Measurements from ENCODE around the gene PTGFRN. TPM values are rescaled to one million over a fixed set of nuclear protein-coding genes. Genes with fewer than 3 reads are reported as not detected.

PTGFRN gene
- total and polyA plus RNA-seq, 2 of the 8 experiments (the other 6 are each of a cell fraction or from before 2014, with no cell fraction given): 13.0 to 32.6 TPM

- no peak overlapping the region for H4K5ac ChIP-seq (ENCODE audit: insufficient read length, low read depth, low read length)
- peaks cover 0 to 4% (median 0%) of the 10 kb centered on the region in 4 experiments; a peak in 1 of 8 replicates for H3K36me3 ChIP-seq (ENCODE audit: control insufficient read depth in 2 of 4, insufficient read depth in 4 of 4, low read length in 3 of 4)
- CTCF ChIA-PET (ENCODE audit: partially characterized antibody): interaction anchor here (0.9 to 1.3 kb wide), 2 partner anchors 18 to 257 kb away, joined by 3 to 6 read pairs; no protein-coding TSS in a partner anchor
- no peak for TF ChIP-seq JUN (IDR thresholded peaks at IDR 0.05; ENCODE audit: low read depth, low read length)
- TF ChIP-seq CREB1 (IDR thresholded peaks at IDR 0.05): no peak
- no peak for TF ChIP-seq SAP30 (IDR thresholded peaks at IDR 0.05; ENCODE audit: insufficient read depth, insufficient replicate concordance, low read length)
- no peak for TF ChIP-seq HDAC6 (IDR thresholded peaks at IDR 0.05; ENCODE audit: low read depth, low read length)
- no peak for TF ChIP-seq TAF7 (optimal IDR thresholded peaks at IDR 0.05; ENCODE audit: borderline replicate concordance, low read depth, low read length)
- no peak for TF ChIP-seq ASH2L (IDR thresholded peaks at IDR 0.05; ENCODE audit: low read length)
Measured at GRCh38 chr1:117022114-117022513, 112.4 kb downstream of the PTGFRN start.

More at GRCh38 chr1:117022114-117022513, 112.4 kb downstream of the PTGFRN start:
- no peak overlapping the region for H3K23ac ChIP-seq (ENCODE audit: insufficient read length)
- no peak overlapping the region for H3K4me2 ChIP-seq (ENCODE audit: insufficient read depth in 1 of 2, low read depth in 2 of 2, low read length in 2 of 2)
- H3K4me1 ChIP-seq (replicated peaks in 1 of 4; ENCODE audit: control insufficient read depth in 3 of 4, insufficient read depth in 4 of 4, low read length in 3 of 4): no peaks in the 10 kb centered on the region
- no peak overlapping the region for H2BK15ac ChIP-seq (ENCODE audit: low read length)
- H3K18ac ChIP-seq (ENCODE audit: extremely low read depth, low read length): no peak overlapping the region
- no peaks in the 10 kb centered on the region for H3K23me2 ChIP-seq (ENCODE audit: low read depth, low read length)
- no peak overlapping the region for H3K56ac ChIP-seq (replicated peaks; ENCODE audit: insufficient read length, low read depth, low read length)
- DNase-seq (ENCODE audit: low read depth in 1 of 2, low spot score in 2 of 2) (no peak), FAIRE-seq (no peak)
- H3K9me3 ChIP-seq (ENCODE audit: insufficient read depth in 2 of 2, low read depth in 1 of 2, low read length in 1 of 2): no peaks in the 10 kb centered on the region
- H4K20me1 ChIP-seq (replicated peaks in 1 of 2; ENCODE audit: control insufficient read depth in 1 of 2, insufficient read depth in 2 of 2, low read length in 2 of 2): no peaks in the 10 kb centered on the region
- no peak overlapping the region for H2BK5ac ChIP-seq (ENCODE audit: low read depth, low read length)
- H3K4me3 ChIP-seq (ENCODE audit: extremely low read depth in 1 of 4, insufficient read depth in 2 of 4, low read depth in 3 of 4, low read length in 4 of 4): no peak overlapping the region
- no peak overlapping the region for H4K8ac ChIP-seq (ENCODE audit: extremely low read depth, insufficient read depth, low read length)
- H3K14ac ChIP-seq (ENCODE audit: insufficient read length): no peak overlapping the region
- no peak overlapping the region for H2AK5ac ChIP-seq (ENCODE audit: low read depth, low read length)
- no peaks in the 10 kb centered on the region for H3K79me2 ChIP-seq (ENCODE audit: control insufficient read depth in 1 of 2, insufficient read depth in 2 of 2, low read length in 2 of 2)
- no peak overlapping the region for H3K4ac ChIP-seq (replicated peaks; ENCODE audit: insufficient read length, low read depth, low read length)
- no peaks in the 10 kb centered on the region for H3K79me1 ChIP-seq (ENCODE audit: low read depth, low read length)
- POLR2A ChIA-PET (ENCODE audit: partially characterized antibody): no interaction called here
- no peak overlapping the region for H2BK120ac ChIP-seq (replicated peaks; ENCODE audit: low read depth, low read length)
- H3K27ac ChIP-seq (ENCODE audit: low read depth, low read length): no peak overlapping the region
- WGBS, 2 experiments (ENCODE audit: extremely low coverage in 1 of 2, insufficient coverage in 1 of 2, insufficient read length in 1 of 2, insufficient replicate concordance in 2 of 2, low coverage in 1 of 2, low lambda C conversion rate in 2 of 2, missing lambda C conversion rate in 1 of 2): 84% methylated on average over 3 of the region's 3 CpGs; no CpG with 5 or more reads in 1 of the 2 experiments
- H3K27me3 ChIP-seq (replicated peaks in 1 of 4; ENCODE audit: control insufficient read depth in 3 of 4, extremely low read depth in 1 of 4, insufficient read depth in 3 of 4, low read length in 3 of 4): no peaks in the 10 kb centered on the region
- H2AFZ ChIP-seq (ENCODE audit: low read length): no peak overlapping the region
- peak overlapping the region in 1 of 4 experiments; percentile 45; a peak in 1 of 7 replicates for H3K9ac ChIP-seq (replicated peaks in 1 of 4; ENCODE audit: extremely low read depth in 1 of 4, low read depth in 3 of 4, low read length in 3 of 4)
- H2BK12ac ChIP-seq (ENCODE audit: low read depth, low read length): no peak overlapping the region
- H4K91ac ChIP-seq (replicated peaks; ENCODE audit: insufficient read length, low read length): no peak overlapping the region
- H2BK20ac ChIP-seq (ENCODE audit: low read length): no peak overlapping the region

Measured in H1 (cell line).